GM11168 (cell line): Measurements from ENCODE around the gene MASP1.

Experiments used
- in situ Hi-C: fragments of 300-500 bp; cut with MboI; formaldehyde crosslinking; loops from one replicate; pipeline ENCODE4 v1.12.0; 2022; ENCODE audit warnings: low sequenced_read_pairs; ENCODE audit not compliant: unreplicated experiment

Gene MASP1

DNA sequence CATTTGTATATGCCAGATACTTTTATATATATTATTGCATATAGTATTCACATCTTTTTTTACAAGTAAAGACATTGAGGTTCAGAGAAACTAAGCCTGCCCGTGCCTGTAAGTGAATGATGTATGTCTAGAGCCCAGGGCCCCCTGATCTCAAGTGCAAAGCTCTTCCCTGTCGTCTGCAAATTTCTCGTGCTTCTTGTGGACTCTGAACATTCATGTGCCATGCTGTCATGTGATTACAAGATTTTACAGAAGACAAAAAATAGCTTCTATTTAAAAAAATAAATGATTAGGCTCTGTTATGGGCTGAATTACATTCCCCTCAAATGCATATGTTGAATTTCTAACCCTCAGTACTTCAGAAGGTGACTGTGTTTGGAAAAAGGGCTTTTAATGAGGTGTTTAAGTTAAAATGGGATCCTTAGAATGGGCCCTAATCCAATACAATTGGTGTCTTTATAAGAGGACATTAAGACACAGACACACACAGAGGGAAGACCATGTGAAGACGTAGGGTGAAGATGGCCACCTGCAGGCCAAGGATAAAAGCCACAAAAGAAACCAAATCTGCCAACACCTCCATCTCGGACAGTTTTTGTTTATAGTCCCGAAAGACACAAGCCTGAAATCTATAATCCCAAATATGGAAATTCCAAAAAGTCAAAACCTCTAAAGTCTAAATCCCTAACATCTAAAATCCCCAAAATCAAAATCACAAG lies 3.9 kb upstream of the MASP1 start:
- in situ Hi-C loops: no loop called here

DNA sequence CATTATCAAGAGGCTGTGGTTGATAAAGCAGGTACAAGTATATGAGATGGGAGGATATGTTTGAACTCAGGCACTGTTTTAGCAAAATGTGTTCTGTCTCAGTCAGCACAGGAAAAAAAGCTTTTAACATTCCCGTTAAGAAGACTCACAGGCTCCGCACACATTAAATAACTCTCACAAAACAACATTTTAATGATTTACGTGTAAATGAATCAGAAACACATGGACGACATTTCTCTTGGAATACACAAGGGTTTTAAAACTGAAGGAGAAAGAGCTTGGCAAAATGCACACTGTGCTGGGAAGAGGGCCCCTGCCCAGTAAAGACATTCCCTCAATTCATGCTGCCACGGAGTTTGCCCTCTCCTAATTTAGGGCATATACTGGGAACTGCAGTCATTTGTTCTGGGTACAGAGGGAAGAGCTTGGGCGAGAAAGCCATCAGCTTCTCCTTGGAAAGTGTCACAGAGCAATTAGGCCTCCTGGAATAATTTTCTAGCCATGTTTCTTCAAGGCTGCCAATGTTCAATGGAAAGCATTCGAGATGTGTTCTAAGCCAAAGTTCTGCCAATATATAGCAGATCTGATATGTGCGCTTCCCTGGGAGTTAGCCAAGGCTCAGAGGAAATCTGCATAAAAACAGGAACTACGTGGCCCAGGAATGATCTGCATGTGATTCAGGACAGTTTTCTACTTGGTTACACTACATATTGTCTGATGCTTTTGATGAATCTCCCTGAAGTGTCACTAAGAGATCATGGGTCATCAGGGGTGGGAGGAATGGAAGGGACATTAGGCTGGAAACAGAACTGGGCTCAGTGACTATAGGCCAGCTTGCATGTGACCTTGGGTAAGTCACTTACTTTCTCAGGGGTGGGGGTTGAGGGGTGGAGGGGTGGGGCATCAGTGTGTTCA lies 2.2 kb upstream of the MASP1 start:
- in situ Hi-C loops: no loop called here

DNA sequence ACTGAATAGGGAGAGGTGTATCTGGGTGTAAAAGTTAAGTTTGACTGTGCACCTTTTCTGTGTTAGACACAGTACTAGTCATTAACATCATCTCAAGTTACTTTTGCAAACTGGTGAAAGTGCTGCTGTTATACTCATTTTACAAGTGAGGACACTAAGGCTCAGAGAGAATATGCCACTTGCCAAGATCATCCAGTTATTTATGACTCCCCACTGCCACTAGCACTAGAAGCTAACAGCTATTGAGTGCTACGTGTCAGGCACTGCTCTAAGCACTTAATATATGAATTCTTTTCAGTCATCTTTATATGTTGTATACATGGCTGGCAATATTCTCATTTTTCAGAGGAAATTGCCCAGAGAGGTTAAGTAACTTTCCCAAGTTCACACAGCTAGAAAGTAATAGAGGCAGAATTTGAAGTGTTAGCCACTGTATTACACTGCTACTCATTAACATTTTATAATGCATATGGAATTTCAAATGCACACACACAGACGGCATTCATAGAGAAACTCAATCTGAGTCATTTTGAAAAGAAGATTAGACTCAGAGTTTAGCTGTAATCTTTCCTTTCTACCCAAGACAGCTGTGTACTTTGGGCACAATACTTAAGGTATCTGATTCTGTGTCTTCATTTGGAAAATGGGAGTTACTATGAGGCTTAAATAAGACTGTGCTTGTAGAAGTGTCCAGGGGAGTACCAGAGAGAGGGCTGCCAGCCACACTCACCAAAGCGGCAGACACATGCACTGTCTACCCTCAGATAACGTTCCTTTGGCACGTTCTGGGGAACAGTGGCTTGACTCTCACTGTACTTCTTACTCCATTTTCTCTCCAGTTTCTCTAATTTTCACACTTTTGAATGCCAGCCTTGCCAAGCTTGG lies 1.3 kb upstream of the MASP1 start:
- in situ Hi-C loops: no loop called here

DNA sequence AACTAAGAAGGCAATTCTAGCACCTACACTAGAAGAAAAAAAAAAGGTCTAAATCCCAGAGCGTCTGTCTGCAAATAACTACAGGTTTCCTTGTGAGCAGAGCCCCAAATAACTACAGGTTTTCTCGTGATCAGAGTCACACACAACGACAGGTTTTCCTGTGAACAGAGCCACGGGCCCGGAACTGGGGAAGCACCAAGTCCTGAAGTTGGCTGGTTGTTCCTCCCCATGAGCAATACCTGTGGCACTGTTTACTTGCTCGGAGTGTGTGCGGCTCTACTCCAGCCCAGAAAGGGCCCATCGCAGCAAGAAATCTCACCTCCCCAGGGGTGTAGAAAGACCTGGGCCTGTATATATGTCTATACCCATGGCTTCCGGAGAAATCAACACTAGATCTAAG lies 644 bp upstream of the MASP1 start:
- in situ Hi-C loops: no loop called here

DNA sequence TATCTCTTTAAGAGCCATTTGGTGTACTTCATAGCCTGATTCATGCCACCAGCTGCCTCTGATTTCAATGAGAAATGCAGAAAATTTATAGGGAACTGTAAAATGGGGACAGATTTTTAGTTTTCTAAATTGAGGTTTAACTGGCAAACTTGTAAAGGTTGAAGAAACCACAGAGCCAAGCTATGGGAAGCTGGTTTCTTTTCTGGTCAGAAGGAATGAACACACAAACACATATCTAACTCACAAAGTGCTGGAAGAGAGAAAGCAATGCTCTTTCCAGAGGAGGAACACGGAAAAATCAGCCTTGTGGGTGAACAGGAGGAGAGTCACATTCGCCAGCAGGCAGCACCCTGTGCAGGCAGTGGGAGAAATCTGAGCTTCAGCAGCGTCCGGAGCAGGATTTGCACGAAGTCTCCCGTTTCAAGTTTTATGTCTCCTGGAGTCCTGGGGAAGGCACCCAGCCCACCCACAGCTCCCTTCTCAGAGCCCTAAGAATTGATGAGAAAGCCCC lies 481 bp downstream of the MASP1 start:
- in situ Hi-C loops: no loop called here

DNA sequence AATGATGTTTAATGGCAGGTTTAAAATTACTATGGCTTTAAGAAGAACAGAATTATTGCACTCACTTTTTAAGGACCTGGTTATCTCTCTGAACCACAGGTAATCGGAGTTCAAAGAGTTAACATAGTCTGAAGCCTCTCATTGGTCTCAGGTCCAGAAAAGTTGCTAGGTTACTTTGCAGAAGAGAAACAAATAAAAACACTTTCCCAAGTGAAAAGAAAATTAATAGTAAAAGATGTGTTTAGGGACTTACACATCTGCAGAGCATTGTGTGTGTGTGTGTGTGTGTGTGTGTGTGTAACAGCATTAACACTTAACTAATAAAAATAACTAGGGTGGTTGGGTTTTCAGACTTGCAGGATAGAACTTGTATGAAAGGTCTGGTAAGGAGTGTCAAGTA lies 1.0 kb downstream of the MASP1 start:
- in situ Hi-C loops: no loop called here

DNA sequence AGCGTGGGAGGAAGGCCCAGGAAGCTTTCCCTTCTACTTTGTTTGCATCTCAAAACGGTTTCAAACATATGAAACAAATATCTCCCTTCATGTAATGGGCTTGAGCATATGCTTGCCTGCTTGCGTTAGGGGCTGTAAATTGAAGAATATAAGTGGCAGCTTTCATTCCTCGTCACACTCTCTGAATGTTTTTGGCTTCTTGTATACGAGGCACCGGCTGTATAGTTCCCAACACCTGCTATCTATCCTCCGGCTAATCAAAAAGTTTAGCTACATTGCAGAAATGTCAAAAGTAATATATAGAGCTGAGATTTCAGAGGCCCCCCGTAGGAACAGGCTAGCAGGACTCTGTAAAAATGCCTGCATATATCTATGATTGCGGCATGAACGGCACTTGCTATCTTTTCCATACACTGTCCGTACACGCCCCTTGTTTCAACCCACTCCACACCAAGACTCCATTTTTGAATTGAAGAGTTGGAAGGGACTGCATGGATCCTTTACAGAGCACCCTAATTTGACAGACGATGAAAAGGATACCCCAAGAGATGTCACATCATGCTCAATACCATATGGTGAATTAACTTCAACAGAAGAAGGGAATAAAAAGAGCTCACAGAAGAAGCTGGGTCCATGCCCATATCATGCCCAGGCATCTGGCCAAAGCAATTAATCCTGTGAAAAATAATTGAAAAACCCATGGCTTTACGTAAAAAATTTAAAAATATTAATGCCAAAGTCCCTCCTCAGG lies 2.5 kb downstream of the MASP1 start:
- in situ Hi-C loops: no loop called here

DNA sequence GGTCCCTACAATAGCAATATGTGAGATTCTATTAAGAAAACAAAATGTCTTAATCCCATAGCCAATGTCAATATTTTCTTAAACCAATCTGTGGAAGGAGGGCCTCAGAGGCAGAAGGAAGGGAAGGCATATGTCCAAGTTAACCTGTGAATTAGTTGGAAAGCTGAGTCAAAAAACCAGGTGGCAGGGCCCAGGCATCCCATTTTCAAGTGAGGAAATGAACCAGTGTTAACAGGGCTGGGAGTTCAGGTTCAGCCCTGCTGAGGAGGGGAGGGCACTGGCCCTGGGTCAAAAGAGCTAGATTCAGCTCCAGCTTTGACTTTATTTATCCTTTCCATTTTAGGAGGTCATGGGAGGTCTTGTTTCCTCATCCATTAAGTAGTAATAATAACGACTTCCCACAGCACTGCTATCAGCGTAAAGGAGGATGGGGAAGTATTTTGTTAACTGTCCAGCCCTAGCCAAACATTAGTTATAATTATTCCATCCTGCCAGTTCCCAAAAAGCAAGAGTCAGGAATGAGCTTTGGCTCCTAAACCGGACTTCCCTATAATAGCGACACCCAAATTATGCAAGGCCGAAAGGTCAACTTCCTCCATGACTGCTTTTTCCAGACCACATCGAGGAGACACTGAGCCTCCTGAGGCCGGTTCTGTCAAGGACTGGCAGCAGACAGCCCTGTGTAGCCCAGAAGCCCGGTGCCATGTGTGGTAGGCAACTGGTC lies 3.2 kb downstream of the MASP1 start:
- in situ Hi-C loops: no loop called here

DNA sequence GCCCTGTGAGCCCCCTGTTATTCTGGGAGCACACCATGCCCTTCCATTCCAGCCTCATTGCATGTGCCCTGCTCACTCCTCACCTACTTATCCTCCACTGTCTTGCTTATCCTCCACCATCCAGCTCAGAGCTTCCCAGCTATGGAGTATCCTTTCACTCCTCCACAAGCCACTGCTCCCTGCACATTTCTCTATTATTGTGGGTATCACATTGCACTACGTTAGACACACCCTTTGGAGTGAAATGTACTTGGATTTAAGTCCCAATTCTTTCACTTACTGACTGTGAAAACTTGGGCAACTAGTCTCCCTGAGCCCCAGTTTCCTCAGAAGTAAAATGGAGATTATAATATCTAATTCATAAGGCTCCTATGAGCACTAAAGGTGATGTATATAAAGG lies 4.3 kb downstream of the MASP1 start:
- in situ Hi-C loops: no loop called here

DNA sequence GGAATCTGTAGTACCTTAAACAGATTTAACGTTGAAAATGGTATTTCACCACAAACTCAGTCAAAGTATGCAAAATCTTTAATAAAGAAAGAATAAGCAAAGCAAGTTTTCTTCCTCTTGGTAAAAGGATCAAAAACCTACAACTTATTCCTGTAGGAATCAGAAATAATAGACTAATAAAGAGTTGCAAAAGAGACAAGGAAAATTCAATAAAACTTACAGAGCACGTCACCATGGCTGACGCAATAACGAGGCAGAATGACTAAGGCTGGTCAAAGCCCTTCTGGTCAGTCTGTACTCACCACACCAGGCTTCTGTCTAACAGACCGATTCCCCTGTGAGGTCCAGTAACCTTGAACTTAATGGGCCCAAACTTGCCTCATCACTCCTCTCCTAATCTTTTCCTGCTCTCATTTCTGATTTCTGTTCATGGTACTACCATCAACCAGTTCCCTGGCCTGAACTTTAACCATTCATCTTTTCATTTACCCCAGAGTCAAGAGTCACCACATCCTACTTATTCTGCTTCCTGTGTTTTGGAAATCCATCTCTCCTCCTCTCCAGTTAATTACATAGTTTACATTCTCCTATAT lies 5.0 kb downstream of the MASP1 start:
- in situ Hi-C loops: no loop called here

DNA sequence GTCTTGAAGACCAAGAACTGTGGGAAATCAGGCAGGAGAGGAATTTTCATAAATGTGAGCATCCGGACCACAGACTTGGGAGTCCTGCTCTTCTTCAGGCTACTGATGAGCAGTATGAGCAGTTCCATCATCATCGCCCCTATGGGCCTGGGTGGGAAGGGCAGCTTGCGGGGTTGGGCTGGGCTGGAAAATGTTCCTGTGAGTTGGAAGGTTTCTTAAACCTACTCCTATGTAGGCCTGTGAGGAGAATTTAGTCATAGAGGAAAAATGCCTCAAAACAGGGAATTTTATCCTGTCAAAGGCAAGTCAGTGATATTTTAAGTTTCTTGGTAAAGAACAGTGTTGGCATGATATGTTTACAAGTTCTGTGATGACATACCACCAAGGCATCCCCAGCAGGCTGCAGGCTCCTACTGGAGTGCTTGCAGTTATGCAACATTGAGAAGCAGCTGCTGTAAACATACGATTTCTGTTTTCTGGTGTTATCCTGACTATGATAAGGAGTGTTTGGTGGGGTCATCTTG lies 10.3 kb downstream of the MASP1 start:
- in situ Hi-C loops: no loop called here

DNA sequence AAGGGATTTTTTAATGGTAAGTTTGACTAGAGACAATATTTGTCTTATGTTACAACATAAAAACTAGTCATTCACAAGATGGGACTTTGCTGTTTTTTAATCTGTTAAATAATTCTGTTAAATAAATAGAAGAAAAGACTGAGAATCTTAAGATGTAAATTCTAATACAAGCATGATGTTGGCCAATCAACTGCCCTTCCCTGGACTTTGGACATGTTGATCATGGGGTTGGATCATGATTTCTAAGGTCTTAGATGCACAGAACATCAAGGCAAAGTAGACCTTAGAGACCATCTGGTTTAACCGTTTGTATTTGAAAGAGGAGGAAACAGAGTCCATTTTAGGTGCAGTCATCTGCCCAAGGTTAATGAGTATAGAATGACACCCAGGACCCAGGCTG lies 10.9 kb downstream of the MASP1 start:
- in situ Hi-C loops: no loop called here

DNA sequence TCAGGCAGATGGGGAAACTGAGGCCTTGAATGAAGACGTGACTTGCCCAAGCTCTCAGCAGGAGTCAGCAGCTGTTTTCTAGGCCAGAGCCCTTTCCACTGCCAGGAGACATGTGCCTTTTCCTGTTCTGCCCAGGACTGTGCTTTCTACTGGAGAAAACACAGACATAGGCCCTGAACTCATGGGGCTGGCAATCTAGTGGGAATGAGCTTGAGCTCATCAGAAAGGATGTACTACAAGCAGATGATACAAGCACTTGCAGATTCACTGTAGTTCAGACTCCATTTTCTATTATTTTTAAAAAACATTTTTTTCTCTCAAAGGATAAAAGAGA lies 14.4 kb downstream of the MASP1 start:
- in situ Hi-C loops: no loop called here

DNA sequence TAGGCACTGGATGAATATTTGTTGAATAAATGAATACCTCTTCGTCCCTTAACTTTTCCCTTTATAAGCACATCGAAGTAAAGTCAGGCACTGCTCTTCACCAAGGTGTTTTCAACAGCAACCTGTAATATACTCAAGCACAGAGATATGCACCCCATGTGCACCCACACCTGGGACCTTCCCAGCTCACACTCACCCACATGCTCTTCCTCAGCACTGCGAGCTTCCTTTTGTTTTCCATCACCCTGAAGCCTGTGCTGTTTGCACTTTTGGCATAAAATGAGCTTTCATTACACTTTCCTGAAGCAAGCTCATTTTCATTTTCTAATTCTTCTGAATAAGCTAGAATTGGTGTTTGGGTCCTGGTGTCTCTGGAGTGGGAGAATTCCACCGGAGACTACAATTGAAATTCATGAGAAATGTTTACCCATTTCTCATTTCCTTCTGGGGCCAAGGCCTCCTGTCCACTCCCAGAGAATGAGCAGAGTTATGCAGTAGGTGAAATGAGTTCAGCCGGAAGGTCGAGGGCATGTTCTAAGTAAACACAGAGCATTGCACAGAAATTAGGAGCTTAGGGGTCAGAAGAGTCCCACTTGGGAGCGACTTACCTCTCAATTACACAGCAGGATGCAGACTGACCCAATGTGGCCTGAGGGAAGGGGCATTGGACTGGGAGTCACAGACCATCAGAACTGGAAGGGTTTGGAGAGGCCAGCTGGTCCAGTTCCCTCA lies 15.0 kb downstream of the MASP1 start:
- in situ Hi-C loops: no loop called here

DNA sequence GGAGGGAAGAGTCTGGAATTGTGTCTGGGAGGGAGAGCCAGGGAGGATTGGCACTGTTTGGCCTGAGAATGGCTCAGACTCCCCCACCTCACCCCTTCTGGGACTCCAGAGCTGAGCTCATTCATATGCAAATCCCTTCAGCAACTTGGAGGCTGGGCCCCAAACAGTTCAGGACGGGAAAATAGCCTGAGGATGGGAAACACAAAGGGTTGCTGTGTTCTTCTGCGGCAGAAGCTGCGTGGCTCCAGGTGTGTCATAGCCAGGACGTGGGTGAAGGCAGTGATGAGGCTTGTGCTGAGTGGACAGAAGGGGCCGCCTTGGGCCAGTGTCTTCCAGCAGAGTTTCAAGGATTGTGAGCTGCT lies 16.6 kb downstream of the MASP1 start:
- in situ Hi-C loops: no loop called here

DNA sequence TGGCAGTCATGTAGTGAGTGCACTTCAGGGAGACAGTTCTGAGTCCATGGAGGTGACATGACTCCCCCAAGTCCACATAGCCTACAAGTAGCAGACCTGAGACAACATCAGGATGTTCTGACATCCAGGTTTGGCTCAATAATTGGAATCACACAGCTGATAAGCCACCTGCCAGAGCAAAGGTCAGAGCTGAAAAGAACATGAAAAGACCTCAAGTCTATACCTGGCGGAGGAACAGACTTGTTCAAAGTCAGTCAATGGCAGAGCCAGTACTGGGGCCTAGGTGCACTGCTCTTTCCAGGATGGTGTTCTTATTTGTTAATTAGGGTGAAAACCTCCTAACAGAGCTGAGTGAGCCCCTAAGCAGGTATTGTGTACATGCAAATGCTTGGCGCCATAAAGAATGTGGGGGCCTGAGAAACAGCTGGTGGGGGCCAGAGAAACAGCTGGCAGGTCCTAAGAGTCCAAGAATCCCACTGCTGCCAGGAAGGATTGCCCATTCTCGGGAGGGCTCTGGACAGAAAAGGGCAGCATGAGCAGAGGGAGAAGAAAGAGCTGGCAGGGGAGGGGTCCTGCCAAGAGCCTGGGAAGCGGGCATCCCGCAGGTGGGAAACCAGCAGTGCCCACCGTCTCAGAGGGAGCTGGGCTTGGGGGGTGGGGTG lies 17.1 kb downstream of the MASP1 start:
- in situ Hi-C loops: no loop called here

DNA sequence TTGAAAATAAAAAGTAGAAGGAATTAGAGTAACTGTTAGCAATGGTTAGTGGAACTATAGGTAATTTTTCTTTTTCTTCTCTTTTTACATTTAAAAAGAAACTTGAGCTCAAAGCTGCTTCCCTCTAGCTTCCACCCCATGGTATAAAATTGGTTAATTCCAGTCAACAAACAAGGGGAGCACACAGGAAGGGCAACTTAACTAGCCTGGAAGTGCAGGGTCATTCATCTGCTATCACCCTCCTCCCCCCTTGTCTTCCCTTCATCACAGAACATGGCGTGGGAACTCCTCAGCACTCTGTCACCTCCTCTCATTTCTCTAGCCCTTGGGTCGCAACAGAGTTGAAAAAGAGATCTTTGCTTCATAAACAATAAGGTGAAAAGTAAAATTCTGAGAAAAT lies 20.0 kb downstream of the MASP1 start:
- in situ Hi-C loops: no loop called here

DNA sequence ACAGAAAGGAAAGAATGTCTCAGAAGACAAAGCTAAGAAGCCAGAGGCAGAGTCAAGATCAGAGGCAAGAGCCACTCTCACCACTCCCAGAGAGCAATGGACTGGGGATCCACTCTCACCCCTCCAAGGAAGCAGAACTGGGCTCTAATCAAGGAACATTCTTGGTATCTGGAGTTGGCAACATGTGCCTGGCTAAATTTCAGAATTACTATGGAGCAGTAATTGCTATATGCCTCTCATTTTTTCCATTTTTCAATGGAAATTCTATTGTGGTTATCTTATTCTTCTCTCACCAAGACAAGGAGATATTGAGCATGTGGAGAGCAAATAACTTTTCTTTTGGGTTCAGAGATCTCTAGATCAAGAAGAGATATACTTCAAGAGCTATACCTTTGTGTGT lies 22.1 kb downstream of the MASP1 start:
- in situ Hi-C loops: no loop called here
